OCI-LY1 (cell line): ENCODE results near the gene FAM131A.
"Not testable (repeated sequence)": the region's sequence is repeated elsewhere in the genome, so short reads cannot be mapped to it uniquely, and the experiment has no call there.

Experiments
- H2AFZ ChIP-seq: fragments of 200-600 bp; sonication (generic), shearing (Covaris generic); 2 replicates; pipeline ENCODE4 v1.6.0; 2014; ENCODE audit warnings: antibody characterized with exemption, mild to moderate bottlenecking, low read length
- H3F3A ChIP-seq: fragments of 200-600 bp; sonication (generic), shearing (Covaris generic); 2 replicates; pipeline ENCODE4 v1.6.0; 2014; ENCODE audit warnings: mild to moderate bottlenecking, antibody characterized with exemption, low read length, moderate library complexity; ENCODE audit not compliant: insufficient read depth
- H3K27ac ChIP-seq: fragments of 200-600 bp; sonication (generic); 2 replicates; pipeline ENCODE4 v1.5.1; 2014; ENCODE audit warnings: low read length, mixed run types, mild to moderate bottlenecking, low read depth; ENCODE audit not compliant: poor library complexity, severe bottlenecking
- H3K27me3 ChIP-seq: fragments of 200-600 bp; sonication (generic); 2 replicates; pipeline ENCODE4 v1.6.0; 2014; ENCODE audit warnings: antibody characterized with exemption, mild to moderate bottlenecking, low read length, moderate library complexity; ENCODE audit not compliant: insufficient read depth
- H3K36me3 ChIP-seq: fragments of 200-600 bp; sonication (generic); 2 replicates; pipeline ENCODE4 v1.6.1; 2014; ENCODE audit warnings: mild to moderate bottlenecking, antibody characterized with exemption, low read length, moderate library complexity, mixed read lengths; ENCODE audit not compliant: insufficient read depth
- H3K4me1 ChIP-seq: fragments of 200-600 bp; sonication (generic); 2 replicates; pipeline ENCODE4 v1.5.1; 2014; ENCODE audit warnings: mild to moderate bottlenecking, low read length, moderate library complexity; ENCODE audit not compliant: insufficient read depth, severe bottlenecking
- H3K4me2 ChIP-seq: fragments of 200-600 bp; sonication (generic), shearing (Covaris generic); 2 replicates; pipeline ENCODE4 v1.6.1; 2014; ENCODE audit warnings: low read length
- H3K4me3 ChIP-seq: fragments of 200-600 bp; sonication (generic); 2 replicates; pipeline ENCODE4 v1.5.1; 2014; ENCODE audit warnings: low read length, low read depth, mild to moderate bottlenecking, mixed read lengths; ENCODE audit not compliant: poor library complexity, severe bottlenecking
- H3K79me2 ChIP-seq: fragments of 200-600 bp; shearing (Covaris generic); 2 replicates; pipeline ENCODE4 v1.6.1; 2016; ENCODE audit warnings: mixed run types, low read length, mixed read lengths; ENCODE audit not compliant: insufficient read depth
- H3K9ac ChIP-seq: fragments of 200-600 bp; sonication (generic), shearing (Covaris generic); 2 replicates; pipeline ENCODE4 v1.6.1; 2014; ENCODE audit warnings: mild to moderate bottlenecking, low read length, mixed read lengths
- H3K9me2 ChIP-seq: fragments of 200-600 bp; sonication (generic), shearing (Covaris generic); 2 replicates; pipeline ENCODE4 v1.6.1; 2014; ENCODE audit warnings: low read depth, mild to moderate bottlenecking, low read length, mixed read lengths
- H3K9me3 ChIP-seq: fragments of 200-600 bp; shearing (Covaris generic); 2 replicates; pipeline ENCODE4 v1.6.1; 2014; ENCODE audit warnings: low read length, mixed read lengths
- H4K20me1 ChIP-seq: fragments of 200-600 bp; sonication (generic), shearing (Covaris generic); 2 replicates; pipeline ENCODE4 v1.6.0; 2016; ENCODE audit warnings: mild to moderate bottlenecking, low read length; ENCODE audit not compliant: insufficient read depth
- CTCF ChIP-seq: fragments of 200-600 bp; sonication (generic), shearing (Covaris generic); IDR thresholded peaks from 2 replicates; pipeline ENCODE4 v1.5.1; 2017; ENCODE audit warnings: mild to moderate bottlenecking, antibody characterized with exemption, low read length, moderate library complexity, mixed read lengths
- EZH2 ChIP-seq: fragments of 200-600 bp; sonication (generic), shearing (Covaris generic); IDR thresholded peaks from 2 replicates; pipeline ENCODE4 v1.8.0; 2017; ENCODE audit warnings: borderline replicate concordance, mixed run types, mild to moderate bottlenecking, antibody characterized with exemption, low read length, moderate library complexity, mixed read lengths

The FAM131A gene

GRCh38 chr3:184338511-184338945, 1.1 kb downstream of the FAM131A start:
- no peaks in the 10 kb centered on the region for H3K9me3 ChIP-seq
- H3K9me2 ChIP-seq: no peaks in the 10 kb centered on the region
- no peak overlapping the region for H2AFZ ChIP-seq
- TF ChIP-seq CTCF (no peak), EZH2 (no peak)
- peaks cover 20% of the 10 kb centered on the region for H3K36me3 ChIP-seq
- H3K4me3 ChIP-seq: no peak overlapping the region
- H3K4me2 ChIP-seq: no peak overlapping the region
- peaks cover 16% of the 10 kb centered on the region for H3K4me1 ChIP-seq
- no peaks in the 10 kb centered on the region for H4K20me1 ChIP-seq
- H3K27ac ChIP-seq: no peak overlapping the region
- H3F3A ChIP-seq: peaks cover 15% of the 10 kb centered on the region; the same call in 1 of the 2 replicates
- H3K27me3 ChIP-seq: no peaks in the 10 kb centered on the region; the same call in 1 of the 2 replicates
- no peaks in the 10 kb centered on the region for H3K79me2 ChIP-seq
- H3K9ac ChIP-seq: no peak overlapping the region

GRCh38 chr3:184339001-184339400, 1.6 kb downstream of the FAM131A start:
- Histone ChIP-seq H3K4me1 (peaks cover 16% of the 10 kb centered on the region), H2AFZ (no peak overlapping the region), H3K9ac (no peak overlapping the region), H3K27ac (no peak overlapping the region), H3K36me3 (peaks cover 15% of the 10 kb centered on the region), H3K79me2 (no peaks in the 10 kb centered on the region), H3K4me3 (no peak overlapping the region), H3K9me2 (no peaks in the 10 kb centered on the region), H3K27me3 (no peaks in the 10 kb centered on the region; the same call in 1 of the 2 replicates), H3F3A (peaks cover 11% of the 10 kb centered on the region; the same call in 1 of the 2 replicates), H3K4me2 (no peak overlapping the region), H4K20me1 (no peaks in the 10 kb centered on the region), H3K9me3 (no peaks in the 10 kb centered on the region)
- no peak for TF ChIP-seq EZH2
- TF ChIP-seq CTCF: no peak

- H3K4me2 ChIP-seq, H2AFZ ChIP-seq, H3K9me2 ChIP-seq, H3K79me2 ChIP-seq, H3K4me3 ChIP-seq, H3K27ac ChIP-seq, H3K9ac ChIP-seq, H4K20me1 ChIP-seq, H3K27me3 ChIP-seq, H3K36me3 ChIP-seq, H3F3A ChIP-seq, H3K9me3 ChIP-seq: not testable (repeated sequence)
- peaks cover 16% of the 10 kb centered on the region for H3K4me1 ChIP-seq
Measured at GRCh38 chr3:184339451-184340135, 2.2 kb downstream of the FAM131A start.

- Histone ChIP-seq H3K9ac (no peak overlapping the region), H2AFZ (no peak overlapping the region), H3K4me2 (no peak overlapping the region), H3K4me3 (no peak overlapping the region), H3K79me2 (no peaks in the 10 kb centered on the region), H3K36me3 (no peaks in the 10 kb centered on the region; the same call in 1 of the 2 replicates), H3K4me1 (no peaks in the 10 kb centered on the region), H3K27ac (no peak overlapping the region), H4K20me1 (no peaks in the 10 kb centered on the region), H3F3A (no peaks in the 10 kb centered on the region), H3K9me2 (no peaks in the 10 kb centered on the region), H3K27me3 (no peaks in the 10 kb centered on the region; the same call in 1 of the 2 replicates), H3K9me3 (no peaks in the 10 kb centered on the region)
- no peak for TF ChIP-seq EZH2
- TF ChIP-seq CTCF: no peak
Measured at GRCh38 chr3:184341925-184342324, 4.5 kb downstream of the FAM131A start.
